Activated T-helper 1 cell treated with anti-CD3 and anti-CD28 coated beads, Interleukin-12 subunit alpha, Interleukin-12 subunit beta, Interleukin-2, Interleukin-4 antibody, amounts not matched to agents 30 ng/mL and 10 ng/mL and 1 ng/mL, durations not matched to agents 14 hours and 24 hours and 36 hours (primary cell): ENCODE data around the gene PPIL3. TPM values are rescaled to one million over a fixed set of nuclear protein-coding genes. Genes with fewer than 3 reads are reported as not detected.
"Not testable (repeated sequence)": the region's sequence is repeated elsewhere in the genome, so short reads cannot be mapped to it uniquely, and the experiment has no call there.

Experiments
- DNase-seq: peaks from one replicate; pipeline ENCODE4 v3.0.0; 2021; ENCODE audit warnings: low spot score
- H3K27ac Mint-ChIP-seq: one replicate; pipeline ENCODE4 v1.8.0; 2021; ENCODE audit warnings: mild to moderate bottlenecking, mixed read lengths
- H3K27me3 Mint-ChIP-seq: one replicate; pipeline ENCODE4 v1.8.0; 2022; ENCODE audit warnings: mild to moderate bottlenecking, moderate library complexity, mixed read lengths; ENCODE audit not compliant: insufficient read depth
- H3K36me3 Mint-ChIP-seq: one replicate; pipeline ENCODE4 v1.8.0; 2021; ENCODE audit warnings: low read depth, mixed read lengths
- H3K4me1 Mint-ChIP-seq: one replicate; pipeline ENCODE4 v1.8.0; 2021; ENCODE audit warnings: low read depth, mixed read lengths
- H3K4me3 Mint-ChIP-seq: one replicate; pipeline ENCODE4 v1.8.0; 2021; ENCODE audit warnings: mild to moderate bottlenecking, moderate library complexity, mixed read lengths
- H3K9me3 Mint-ChIP-seq: one replicate; pipeline ENCODE4 v1.8.0; 2021; ENCODE audit warnings: mixed read lengths
- intact Hi-C: fragments of 100-400 bp; cut with micrococcal nuclease; formaldehyde crosslinking; loops from one replicate; pipeline ENCODE4 v1.15.1; 2024
- total RNA-seq: library from RNA; stranded (reverse); gene quantifications from 2 replicates; pipeline ENCODE4 v1.2.3, GENCODE V29; 2022

The PPIL3 gene
- total RNA-seq, result 44.2 TPM in 2 replicates

GRCh38 chr2:200888704-200889625, at the start of gene PPIL3, which contains the start of gene NIF3L1:
PPIL3 (minus strand) TSS chr2:200889077; CDS start chr2:200887615, 1,462 bp downstream.
NIF3L1 (plus strand) TSS chr2:200889371; CDS start chr2:200891944, 2,573 bp downstream.
- H3K27me3 Mint-ChIP-seq, result no peaks in the 10 kb centered on the region
- peaks cover 27% of the 10 kb centered on the region for H3K36me3 Mint-ChIP-seq
- peak; percentile 96 for DNase-seq
- H3K4me1 Mint-ChIP-seq, result peaks cover 54% of the 10 kb centered on the region
- intact Hi-C loops, result loop anchor here (1.0 to 5.0 kb wide), 15 partner anchors 12 to 1348 kb away; partner anchors contain the start of genes ALS2, BZW1, CFLAR and CLK1
- no peaks in the 10 kb centered on the region for H3K9me3 Mint-ChIP-seq
- H3K27ac Mint-ChIP-seq, result peak within 1 kb of the TSS; percentile 99
- peak within 1 kb of the TSS; percentile 97 for H3K4me3 Mint-ChIP-seq

DNA sequence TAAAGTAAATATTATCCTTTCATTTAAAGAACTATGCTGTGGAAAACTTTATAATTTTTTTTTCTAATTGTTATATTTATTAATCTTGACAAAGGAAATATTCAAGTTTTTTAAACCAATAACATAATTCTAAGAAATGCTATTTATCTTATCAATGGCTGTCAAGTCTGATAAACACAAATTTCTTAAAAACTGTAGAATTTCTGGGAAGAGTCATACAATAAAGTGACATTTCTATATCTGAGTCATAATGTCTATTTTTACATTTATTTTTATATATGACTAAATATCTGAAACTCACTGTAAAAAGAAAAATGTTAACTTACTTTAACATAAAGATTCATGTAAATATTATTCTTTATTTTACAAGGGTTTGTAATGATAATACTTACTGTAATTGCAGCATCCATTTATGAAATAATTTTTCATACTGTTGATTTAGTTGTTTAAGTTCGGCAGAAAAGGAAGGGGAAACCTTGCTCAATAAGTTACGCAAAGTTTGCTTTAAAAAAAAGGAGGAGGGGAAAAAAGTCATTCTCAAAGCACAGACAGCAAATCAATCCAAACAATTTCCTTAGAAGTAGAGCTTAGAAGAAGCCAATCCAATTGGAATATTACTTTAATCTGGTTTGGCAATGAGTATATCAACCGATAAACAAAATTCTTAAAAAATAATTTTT, 42.2 kb upstream of the PPIL3 start:
- no peak for DNase-seq
- no peak overlapping the region for H3K4me3 Mint-ChIP-seq
- H3K9me3 Mint-ChIP-seq, result no peaks in the 10 kb centered on the region
- no peaks in the 10 kb centered on the region for H3K27me3 Mint-ChIP-seq
- peaks cover 26% of the 10 kb centered on the region for H3K36me3 Mint-ChIP-seq
- H3K4me1 Mint-ChIP-seq, result peaks cover 9% of the 10 kb centered on the region
- intact Hi-C loops, result loop anchor here (2.0 to 10.0 kb wide), 2 partner anchors 14 to 1364 kb away; no protein-coding TSS in a partner anchor
- no peak overlapping the region for H3K27ac Mint-ChIP-seq

GRCh38 chr2:200929334-200930249, 40.7 kb upstream of the PPIL3 start:
- H3K27ac Mint-ChIP-seq, result peak overlapping the region; percentile 35
- no peaks in the 10 kb centered on the region for H3K9me3 Mint-ChIP-seq
- peaks cover 9% of the 10 kb centered on the region for H3K4me1 Mint-ChIP-seq
- no peak for DNase-seq
- no peaks in the 10 kb centered on the region for H3K27me3 Mint-ChIP-seq
- H3K36me3 Mint-ChIP-seq, result peaks cover 21% of the 10 kb centered on the region
- no peak overlapping the region for H3K4me3 Mint-ChIP-seq
- intact Hi-C loops, result loop anchor here (2.0 to 10.0 kb wide), 2 partner anchors 15 to 1365 kb away; no protein-coding TSS in a partner anchor

DNA sequence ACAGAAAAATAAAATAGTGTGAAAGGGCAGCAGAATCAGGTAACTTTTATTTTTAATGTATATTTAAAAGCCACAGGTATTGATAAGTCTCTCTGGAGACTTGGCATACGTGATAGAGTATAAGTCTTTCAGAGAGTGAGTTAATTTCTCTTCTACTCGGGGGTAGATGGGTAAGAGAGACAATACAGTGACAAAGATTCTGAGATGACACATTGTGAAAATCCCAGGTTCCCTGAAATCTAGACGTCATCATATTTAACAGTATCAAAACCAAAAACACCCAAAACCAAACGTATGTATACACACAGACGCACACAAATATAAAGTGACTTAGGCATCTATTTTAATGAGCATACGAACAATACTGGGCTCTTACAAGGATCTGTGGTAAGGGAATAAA, 33.6 kb upstream of the PPIL3 start:
- Mint-ChIP-seq H3K27me3 (no peaks in the 10 kb centered on the region), H3K27ac (peak overlapping the region; percentile 32), H3K4me1 (peaks cover 16% of the 10 kb centered on the region), H3K36me3 (peaks cover 20% of the 10 kb centered on the region), H3K9me3 (no peaks in the 10 kb centered on the region), H3K4me3 (no peak overlapping the region)
- no peak for DNase-seq
- intact Hi-C loops, result no loop called here

DNA sequence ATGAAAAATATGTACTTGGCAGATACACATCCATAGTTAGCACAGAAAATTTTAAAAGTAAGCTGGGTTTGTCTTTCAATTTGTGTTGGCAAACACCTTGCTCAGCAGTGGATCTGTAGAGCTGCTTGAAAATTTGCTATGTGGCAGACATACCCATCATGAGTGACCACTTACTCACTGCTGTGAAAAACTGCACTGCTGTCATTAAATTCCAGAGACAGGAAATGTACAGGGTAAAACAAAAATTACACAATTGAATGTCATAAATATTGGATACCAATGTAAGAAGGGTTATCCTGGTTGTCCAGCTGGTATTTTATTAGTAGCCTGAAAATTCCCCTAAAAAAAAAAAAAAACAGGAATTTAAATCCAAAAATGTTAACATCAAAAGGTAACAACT, 24.8 kb upstream of the PPIL3 start:
- H3K9me3 Mint-ChIP-seq, result no peaks in the 10 kb centered on the region
- peaks cover 37% of the 10 kb centered on the region for H3K36me3 Mint-ChIP-seq
- no peak for DNase-seq
- H3K4me3 Mint-ChIP-seq, result no peak overlapping the region
- H3K4me1 Mint-ChIP-seq, result peaks cover 5% of the 10 kb centered on the region
- H3K27me3 Mint-ChIP-seq, result no peaks in the 10 kb centered on the region
- intact Hi-C loops, result no loop called here
- H3K27ac Mint-ChIP-seq, result no peak overlapping the region

DNA sequence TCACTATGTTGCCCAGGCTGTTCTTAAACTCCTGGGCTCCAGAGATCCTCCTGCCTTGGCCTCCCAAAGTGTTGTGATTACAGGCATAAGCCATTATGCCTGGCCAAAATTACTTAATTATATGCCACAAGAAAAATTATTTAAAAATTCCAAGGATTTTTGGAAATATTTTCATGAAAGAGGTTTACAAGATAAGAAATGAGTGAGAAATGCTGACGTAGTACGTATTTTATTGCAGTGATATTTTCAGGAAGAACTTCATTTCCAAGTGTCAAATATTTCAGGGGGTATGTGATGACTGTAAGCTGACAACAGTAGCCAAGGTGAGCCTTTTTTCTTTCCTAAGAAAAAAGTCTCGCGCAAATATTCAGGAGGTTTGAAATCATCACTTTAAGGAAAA, 21.1 kb upstream of the PPIL3 start:
- Mint-ChIP-seq H3K4me1 (peaks cover 5% of the 10 kb centered on the region), H3K27me3 (no peaks in the 10 kb centered on the region), H3K36me3 (peaks cover 26% of the 10 kb centered on the region), H3K27ac (no peak overlapping the region), H3K4me3 (no peak overlapping the region), H3K9me3 (no peaks in the 10 kb centered on the region)
- intact Hi-C loops, result loop anchor here (10.0 kb wide), 1 partner anchor 455 kb away; no protein-coding TSS in a partner anchor
- no peak for DNase-seq

GRCh38 chr2:200905618-200906296, 16.9 kb upstream of the PPIL3 start:
- Mint-ChIP-seq H3K4me1 (peaks cover 9% of the 10 kb centered on the region), H3K27me3 (no peaks in the 10 kb centered on the region), H3K4me3 (no peak overlapping the region), H3K36me3 (peaks cover 15% of the 10 kb centered on the region), H3K9me3 (no peaks in the 10 kb centered on the region), H3K27ac (no peak overlapping the region)
- intact Hi-C loops, result loop anchor here (1.0 to 10.0 kb wide), 3 partner anchors 164 to 459 kb away; no protein-coding TSS in a partner anchor
- peak; percentile 20 for DNase-seq

DNA sequence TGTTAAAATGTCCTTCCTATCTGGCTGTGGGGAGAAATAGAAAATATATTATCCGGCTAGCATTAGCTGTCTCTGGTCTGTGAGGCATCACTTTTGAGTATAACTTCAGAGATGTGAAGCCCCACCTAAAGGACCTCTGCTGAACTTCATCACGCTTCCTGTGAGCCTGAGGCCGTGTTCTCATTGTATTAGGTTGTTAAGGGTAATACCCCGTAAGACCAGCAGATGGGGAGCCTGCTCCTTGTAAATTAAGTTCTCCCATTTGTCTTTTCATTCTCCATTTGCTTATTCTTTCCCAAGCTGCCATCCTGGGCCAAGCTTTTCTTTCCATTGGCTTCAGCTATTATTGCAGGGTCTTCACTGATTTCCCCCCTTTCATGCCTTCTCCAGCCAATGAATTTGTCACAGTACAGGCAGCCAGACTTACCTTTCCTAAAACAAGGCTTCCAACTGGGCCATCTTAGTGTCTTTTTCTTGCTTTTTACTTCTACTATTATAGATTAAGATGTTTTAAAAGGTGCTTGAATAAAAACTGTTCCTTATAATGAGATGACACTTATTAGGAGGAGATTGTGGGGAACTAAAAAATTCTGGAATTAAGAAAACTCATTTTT, 12.7 kb upstream of the PPIL3 start:
- intact Hi-C loops, result loop anchor here (1.0 to 10.0 kb wide), 6 partner anchors 12 to 463 kb away; partner anchors contain the start of genes NIF3L1, ORC2 and PPIL3
- H3K27me3 Mint-ChIP-seq, result no peaks in the 10 kb centered on the region
- peaks cover 32% of the 10 kb centered on the region for H3K36me3 Mint-ChIP-seq

DNA sequence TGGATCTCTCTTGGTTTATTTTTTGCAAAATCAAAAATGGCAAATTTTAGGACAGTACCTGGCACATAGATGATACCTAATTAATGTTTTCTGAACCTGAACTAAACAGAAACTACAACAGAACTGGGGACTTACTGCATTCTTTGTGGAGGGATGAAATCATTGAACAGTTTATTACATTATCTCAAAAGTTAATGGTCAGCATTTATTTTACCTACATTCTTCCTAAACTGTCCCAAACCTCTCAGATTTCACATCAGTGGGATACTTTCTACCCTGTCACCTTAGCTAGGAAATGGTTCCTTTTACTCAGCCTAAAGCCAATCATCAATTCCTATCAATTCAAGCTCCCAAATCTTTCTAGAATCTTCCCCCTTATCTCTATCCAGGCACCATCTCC, 10.6 kb upstream of the PPIL3 start:
- no peaks in the 10 kb centered on the region for H3K27me3 Mint-ChIP-seq
- no peaks in the 10 kb centered on the region for H3K9me3 Mint-ChIP-seq
- no peak overlapping the region for H3K27ac Mint-ChIP-seq
- H3K4me1 Mint-ChIP-seq, result peaks cover 22% of the 10 kb centered on the region
- H3K36me3 Mint-ChIP-seq, result peaks cover 42% of the 10 kb centered on the region
- intact Hi-C loops, result no loop called here
- H3K4me3 Mint-ChIP-seq, result no peak overlapping the region
- no peak for DNase-seq

More for the DNA sequence above, 12.7 kb upstream of the PPIL3 start:
- H3K27ac Mint-ChIP-seq, result peak overlapping the region; percentile 59
- H3K9me3 Mint-ChIP-seq, result no peaks in the 10 kb centered on the region
- no peak overlapping the region for H3K4me3 Mint-ChIP-seq
- peaks cover 18% of the 10 kb centered on the region for H3K4me1 Mint-ChIP-seq
- DNase-seq, result peak; percentile 68

GRCh38 chr2:200881715-200882249, 7.1 kb downstream of the PPIL3 start:
- H3K27ac Mint-ChIP-seq, intact Hi-C loops, H3K9me3 Mint-ChIP-seq, H3K4me3 Mint-ChIP-seq, H3K27me3 Mint-ChIP-seq, DNase-seq: not testable (repeated sequence)
- Mint-ChIP-seq H3K4me1 (peaks cover 33% of the 10 kb centered on the region), H3K36me3 (peaks cover 40% of the 10 kb centered on the region)

DNA sequence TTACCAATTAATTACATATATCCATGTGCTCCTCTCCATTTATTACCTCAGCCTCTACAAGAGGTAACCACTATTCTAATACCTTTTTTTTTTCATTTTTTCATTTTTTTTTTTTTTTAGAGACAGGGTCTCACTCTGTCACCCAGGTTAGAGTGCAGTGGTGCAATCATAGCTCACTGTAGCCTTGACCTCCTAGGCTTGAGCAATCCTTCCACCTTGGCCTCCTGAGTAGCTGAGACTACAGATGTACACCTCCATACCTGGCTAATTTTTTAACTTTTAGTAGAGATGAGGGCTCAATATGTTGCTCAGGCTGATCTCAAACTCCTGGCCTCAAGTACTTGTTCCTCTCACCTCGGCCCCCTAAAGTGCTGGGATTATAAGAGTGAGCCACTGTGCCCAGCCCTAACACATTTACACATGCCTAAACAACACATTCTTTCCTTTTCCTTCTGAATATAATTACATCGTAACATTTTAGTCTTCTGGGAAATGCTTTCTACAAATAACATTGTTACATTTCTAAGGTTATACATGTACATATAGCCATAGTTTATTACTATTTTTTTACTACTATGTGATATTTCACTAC, 10.5 kb downstream of the PPIL3 start:
- peaks cover 38% of the 10 kb centered on the region for H3K36me3 Mint-ChIP-seq
- no peak overlapping the region for H3K4me3 Mint-ChIP-seq
- no peaks in the 10 kb centered on the region for H3K9me3 Mint-ChIP-seq
- intact Hi-C loops, result no loop called here
- H3K4me1 Mint-ChIP-seq, result peaks cover 18% of the 10 kb centered on the region
- no peak overlapping the region for H3K27ac Mint-ChIP-seq
- no peaks in the 10 kb centered on the region for H3K27me3 Mint-ChIP-seq
- no peak for DNase-seq
